ENCODE results near the gene ITGAX. TPM values are rescaled to one million over a fixed set of nuclear protein-coding genes. Genes with fewer than 3 reads are reported as not detected.

ITGAX gene
- polyA plus RNA-seq, 3 donors, result 0.91 to 22.4 (median 4.5) TPM

DNA sequence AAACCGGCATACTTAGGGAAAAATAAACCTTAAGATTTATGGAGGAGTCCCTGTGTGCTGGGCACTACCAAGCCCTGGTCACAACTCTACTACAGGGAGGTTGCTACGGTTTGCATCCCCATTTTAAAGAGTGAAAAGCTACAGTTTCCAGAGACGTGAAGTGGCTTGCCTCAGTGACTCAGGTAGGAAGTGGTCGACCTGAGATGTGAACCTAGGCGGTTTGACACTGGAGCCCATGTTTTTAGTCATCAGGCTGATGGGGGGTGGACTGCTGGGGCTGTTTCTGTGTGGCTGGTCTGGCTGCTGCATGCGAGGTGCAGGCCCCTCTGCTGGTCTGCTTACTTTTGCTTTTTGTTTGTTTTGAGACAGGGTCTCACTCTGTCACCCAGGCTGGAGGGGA, 66.6 kb downstream of the ITGAX start:
- WGBS, 3 donors, result 60 to 68% (median 64%) methylated on average over 6 of the region's 6 CpGs
- no peak overlapping the region for H3K27ac ChIP-seq (ENCODE audit: low read depth, low read length)

DNA sequence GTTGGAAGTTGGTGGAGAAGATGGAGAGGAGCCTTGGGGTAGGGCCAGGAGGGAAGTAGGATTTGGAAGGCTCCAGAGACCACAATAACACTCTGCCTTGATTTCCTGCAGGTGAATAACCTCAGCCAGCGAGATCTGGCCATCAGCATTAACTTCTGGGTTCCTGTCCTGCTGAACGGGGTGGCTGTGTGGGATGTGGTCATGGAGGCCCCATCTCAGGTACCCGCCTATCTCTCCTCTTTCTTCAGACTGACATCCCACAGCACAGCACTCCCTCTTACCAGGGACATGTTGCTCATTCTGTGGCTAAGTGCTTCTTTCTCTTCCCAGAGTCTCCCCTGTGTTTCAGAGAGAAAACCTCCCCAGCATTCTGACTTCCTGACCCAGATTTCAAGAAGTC, 68.3 kb downstream of the ITGAX start:
- WGBS, 3 donors, result 48 to 52% (median 52%) methylated on average over 3 of the region's 3 CpGs
- no peak overlapping the region for H3K27ac ChIP-seq (ENCODE audit: low read depth, low read length)

DNA sequence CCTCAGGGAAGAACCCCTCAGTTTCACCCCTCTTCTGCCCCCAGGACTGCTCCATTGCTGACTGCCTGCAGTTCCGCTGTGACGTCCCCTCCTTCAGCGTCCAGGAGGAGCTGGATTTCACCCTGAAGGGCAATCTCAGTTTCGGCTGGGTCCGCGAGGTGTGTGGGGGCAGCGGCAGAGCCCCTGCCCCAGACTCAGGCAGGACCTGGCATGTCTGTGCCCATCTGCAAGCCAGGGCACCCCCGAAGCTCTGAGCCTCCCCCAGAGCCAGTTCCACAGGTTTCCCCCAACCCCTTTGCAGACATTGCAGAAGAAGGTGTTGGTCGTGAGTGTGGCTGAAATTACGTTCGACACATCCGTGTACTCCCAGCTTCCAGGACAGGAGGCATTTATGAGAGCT, 68.8 kb downstream of the ITGAX start:
- H3K27ac ChIP-seq (ENCODE audit: low read depth, low read length), result no peak overlapping the region
- 68 to 85% (median 82%) methylated on average over 11 to 12 of the region's 12 CpGs for WGBS, 3 donors

DNA sequence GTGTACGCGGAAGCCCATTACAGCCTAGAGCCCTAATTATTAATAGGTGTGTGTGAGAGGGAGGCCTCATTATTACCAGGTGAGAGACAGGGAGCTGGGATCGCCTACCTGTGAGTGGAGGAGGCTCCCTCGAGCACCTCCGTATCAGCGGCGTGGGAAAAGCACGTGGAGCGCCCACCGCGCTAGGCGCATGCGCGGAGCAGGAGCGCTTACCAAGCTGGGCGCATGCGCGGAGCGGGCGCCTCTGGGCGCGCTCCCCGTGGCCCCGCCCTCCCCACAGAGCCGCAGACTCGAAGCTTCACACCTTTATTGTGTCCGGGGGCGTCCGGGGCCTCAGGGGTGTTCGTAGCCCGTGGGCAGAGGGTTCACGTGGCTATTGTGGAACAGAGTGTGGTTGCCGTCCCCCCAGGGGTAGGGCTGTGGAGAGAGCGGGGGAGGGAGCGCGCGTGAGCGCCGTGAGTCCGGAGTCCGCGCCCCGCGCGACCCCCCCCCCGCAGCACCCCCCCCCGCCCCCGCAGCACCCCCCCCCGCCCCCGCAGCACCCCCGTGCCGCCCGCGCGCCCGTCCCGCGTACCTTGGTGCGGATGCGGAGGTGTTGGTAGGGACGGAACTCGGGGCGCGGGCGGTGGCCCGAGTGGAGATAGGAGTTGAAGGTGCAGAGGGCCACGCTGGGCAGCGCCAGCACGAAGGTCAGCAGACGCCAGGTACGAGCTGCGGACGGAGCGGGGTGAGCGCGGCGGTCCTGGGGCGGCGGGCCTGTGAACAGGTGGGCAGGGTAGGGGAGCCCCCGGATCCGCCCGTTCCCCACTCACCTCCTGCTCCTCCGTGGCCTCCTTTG, 72.7 kb downstream of the ITGAX start:
- 17 to 24% (median 23%) methylated on average over 49 to 79 of the region's 83 CpGs for WGBS, 3 donors
- no peak overlapping the region for H3K27ac ChIP-seq (ENCODE audit: low read depth, low read length)

DNA sequence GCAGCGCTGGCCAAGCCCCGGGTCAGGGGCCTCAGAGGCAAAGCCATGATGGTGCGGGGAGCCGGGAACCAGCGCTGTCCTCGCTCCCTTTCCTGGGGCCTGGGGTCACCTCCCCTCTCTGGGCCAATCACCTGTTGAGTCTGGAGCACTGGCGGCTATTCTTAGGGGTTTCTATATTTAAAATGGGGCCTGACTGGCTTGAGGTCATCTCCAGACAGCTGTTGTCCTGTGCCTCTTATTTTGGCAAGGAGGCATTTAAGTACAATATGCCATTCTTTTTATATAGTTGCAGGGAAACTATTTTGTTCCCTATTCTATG, 73.3 kb downstream of the ITGAX start, which contains the start of gene COX6A2:
Gene COX6A2 (minus strand): TSS at position 82 of the 319 bp plus-strand sequence. CDS start 35 bp downstream, at position 47.
- WGBS, 3 donors, result 57 to 71% (median 63%) methylated on average over 7 of the region's 7 CpGs
- no peak within 1 kb of the TSS for H3K27ac ChIP-seq (ENCODE audit: low read depth, low read length)

DNA sequence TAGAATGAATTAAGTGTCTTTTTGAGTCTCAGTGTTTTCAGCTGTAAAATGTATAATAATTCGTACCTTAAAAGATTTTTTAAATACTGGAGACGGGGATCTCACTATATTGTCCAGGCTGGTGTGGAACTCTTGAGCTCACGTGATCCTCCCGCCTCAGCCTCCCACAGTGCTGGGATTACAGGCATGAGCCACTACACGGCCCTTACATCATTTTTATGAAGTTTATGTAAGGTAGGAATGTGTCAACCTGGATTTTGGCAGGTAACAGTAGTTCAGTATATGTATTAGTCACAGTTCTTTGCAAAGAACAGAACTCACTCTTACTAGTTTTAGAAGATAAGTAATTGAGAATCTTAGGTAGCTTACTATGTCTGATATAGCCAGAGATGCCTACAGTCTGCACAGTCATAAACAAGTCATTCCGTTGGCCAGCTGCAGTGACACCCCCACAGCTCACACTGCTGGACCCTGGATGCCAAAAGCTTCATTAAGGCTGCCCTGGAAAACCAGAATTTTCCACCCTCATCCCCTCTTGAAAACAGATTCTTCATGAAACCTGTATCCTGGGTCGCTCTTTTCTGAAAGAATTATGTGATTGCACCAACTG, 73.8 kb downstream of the ITGAX start:
- H3K27ac ChIP-seq (ENCODE audit: low read depth, low read length), result no peak overlapping the region
- 79 to 85% (median 79%) methylated on average over 7 of the region's 7 CpGs for WGBS, 3 donors

DNA sequence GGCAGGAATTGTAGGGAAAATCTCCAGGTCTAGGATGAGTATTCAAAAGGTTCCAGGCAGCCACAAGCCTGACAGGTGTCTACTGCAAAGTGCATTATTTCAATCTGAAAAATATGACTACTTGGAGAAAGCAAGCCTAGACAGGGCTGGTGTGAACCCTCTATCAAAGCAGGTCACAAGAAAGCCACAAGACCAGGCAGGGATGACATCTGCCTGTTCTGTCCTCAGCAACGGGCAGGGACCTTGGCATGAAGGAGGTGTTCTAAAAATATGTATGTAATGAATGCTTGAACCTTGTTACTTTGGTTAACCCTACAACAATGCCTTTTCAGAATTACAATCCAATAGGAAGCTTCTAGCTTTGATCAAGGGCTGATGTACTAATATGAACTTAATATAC, 74.3 kb downstream of the ITGAX start:
- H3K27ac ChIP-seq (ENCODE audit: low read depth, low read length), result no peak overlapping the region
- 6 to 21% (median 8%) methylated on average over 1 of the region's 1 CpG for WGBS, 3 donors

DNA sequence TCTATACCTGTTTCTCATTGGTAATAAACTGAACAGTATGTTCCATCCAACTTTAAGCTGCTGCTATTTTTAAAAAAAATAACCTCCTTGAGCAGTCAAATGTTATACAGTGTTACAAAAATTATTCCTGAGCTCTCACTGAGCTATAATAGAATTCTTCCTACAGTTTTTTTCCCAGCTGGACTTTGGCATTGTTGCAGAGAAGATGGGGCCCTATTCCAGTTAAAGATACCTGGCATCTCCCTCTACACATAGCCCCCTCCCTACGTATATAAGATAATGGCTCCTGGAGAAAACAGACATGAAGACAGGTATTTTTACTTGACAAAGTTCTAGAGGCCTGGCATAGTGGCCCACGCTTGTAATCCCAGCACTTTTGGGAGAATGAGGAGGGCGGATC, 74.8 kb downstream of the ITGAX start:
- H3K27ac ChIP-seq (ENCODE audit: low read depth, low read length), result no peak overlapping the region
- WGBS, 3 donors, result 79 to 88% (median 84%) methylated on average over 3 of the region's 3 CpGs

DNA sequence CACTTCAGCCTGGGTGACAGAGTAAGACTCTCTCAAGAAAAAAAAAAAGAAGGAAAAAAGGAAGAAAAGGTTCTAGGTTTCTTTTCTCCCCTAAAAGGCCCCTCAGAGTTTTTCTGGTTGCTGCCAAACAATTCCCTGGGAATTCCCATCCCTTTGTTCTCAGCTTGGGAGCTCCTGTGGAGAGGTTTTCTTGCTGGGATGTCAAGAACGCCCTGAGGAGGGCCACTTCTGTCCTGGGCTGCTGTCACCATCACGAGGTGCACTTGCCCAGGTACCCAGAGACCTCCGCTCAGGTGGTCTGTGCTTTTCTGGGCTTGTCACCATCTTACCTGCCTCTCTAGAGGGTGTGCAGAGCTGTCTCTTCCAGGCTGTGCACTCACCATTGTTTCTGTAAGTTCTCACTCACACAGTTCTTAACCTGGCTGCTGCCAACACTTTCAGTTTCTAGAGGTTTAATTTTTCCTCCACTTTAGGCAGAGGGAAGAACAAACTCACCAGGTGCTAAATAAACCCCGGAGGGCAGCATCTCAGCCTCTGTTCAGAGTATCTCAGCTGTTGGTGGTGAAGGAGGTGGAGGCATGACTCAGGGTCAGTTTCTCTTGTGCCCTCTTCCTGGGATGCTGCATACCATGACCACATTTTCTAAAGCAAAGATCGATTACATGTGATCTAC, 75.5 kb downstream of the ITGAX start:
- H3K27ac ChIP-seq (ENCODE audit: low read depth, low read length), result no peak overlapping the region
- WGBS, 3 donors, result 53 to 68% (median 53%) methylated on average over 5 of the region's 5 CpGs

Other genes starting within 250 kb of the ITGAX start
- gene BCKDK, start 246.8 kb upstream of the ITGAX start, polyA plus RNA-seq, result 10 to 100 TPM; 31.4 to 79.6 (median 45.4) TPM
- 10 to 100 TPM; 37.6 to 41.5 (median 39.9) TPM for gene KAT8, start 237.5 kb upstream of the ITGAX start, polyA plus RNA-seq
- 100 to 1,000 TPM in 1 of 3 donors, 10 to 100 TPM in 1, 1 to 10 TPM in 1; 1.3 to 159 (median 11.2) TPM for gene PRSS8, start 219.4 kb upstream of the ITGAX start, polyA plus RNA-seq
- 1 to 10 TPM; 2.4 to 3.8 (median 3.4) TPM for gene PRSS36, start 205.1 kb upstream of the ITGAX start, polyA plus RNA-seq
- 100 to 1,000 TPM in 2 of 3 donors, 10 to 100 TPM in 1; 79.6 to 236 (median 213) TPM for gene FUS, start 175.0 kb upstream of the ITGAX start, polyA plus RNA-seq
- 10 to 100 TPM; 12.2 to 50.5 (median 25.8) TPM for gene PYCARD, start 152.4 kb upstream of the ITGAX start, polyA plus RNA-seq
- gene TRIM72, start 141.1 kb upstream of the ITGAX start, polyA plus RNA-seq, result under 1 TPM; 0.09 to 0.12 (median 0.11) TPM
- not detected for gene PYDC1, start 138.0 kb upstream of the ITGAX start, polyA plus RNA-seq
- 10 to 100 TPM in 1 of 3 donors, 1 to 10 TPM in 2; 1.4 to 15.6 (median 7.8) TPM for gene ITGAM, start 95.2 kb upstream of the ITGAX start, polyA plus RNA-seq
- gene ITGAD, start 38.2 kb downstream of the ITGAX start, polyA plus RNA-seq, result under 1 TPM in 2 of 3 donors, not detected in 1; 0.03 to 0.09 TPM
- gene COX6A2, start 73.2 kb downstream of the ITGAX start, polyA plus RNA-seq, result 10 to 100 TPM in 1 of 3 donors, 1 to 10 TPM in 1, under 1 TPM in 1; 0.31 to 13.3 (median 3.1) TPM
- 1 to 10 TPM in 1 of 3 donors, under 1 TPM in 2; 0.54 to 1.1 (median 0.79) TPM for gene ZNF843, start 87.6 kb downstream of the ITGAX start, polyA plus RNA-seq
- gene ARMC5, start 104.3 kb downstream of the ITGAX start, polyA plus RNA-seq, result 10 to 100 TPM in 2 of 3 donors, 1 to 10 TPM in 1; 5.9 to 12.3 (median 10.3) TPM
- gene TGFB1I1, start 117.0 kb downstream of the ITGAX start, polyA plus RNA-seq, result 10 to 100 TPM in 2 of 3 donors, 1 to 10 TPM in 1; 5.0 to 59.9 (median 32.0) TPM
- 1 to 10 TPM in 2 of 3 donors, under 1 TPM in 1; 0.90 to 4.4 (median 3.4) TPM for gene SLC5A2, start 127.9 kb downstream of the ITGAX start, polyA plus RNA-seq
- gene RUSF1, start 153.2 kb downstream of the ITGAX start, polyA plus RNA-seq, result 10 to 100 TPM; 34.0 to 65.8 (median 45.4) TPM
- under 1 TPM in 1 of 3 donors, not detected in 2; 0.28 TPM for gene AHSP, start 172.7 kb downstream of the ITGAX start, polyA plus RNA-seq